ENCODE results near the gene SALL3. TPM values are rescaled to one million over a fixed set of nuclear protein-coding genes. Genes with fewer than 3 reads are reported as not detected.

The SALL3 gene
- total and polyA plus RNA-seq, 2 experiments from 2014 or later = 0.09 to 3.0 TPM

GRCh38 chr18:78965917-78966792, 13.5 kb upstream of the SALL3 start:
- H3K9me3 ChIP-seq (ENCODE audit: low read depth) = no peaks in the 10 kb centered on the region
- DNase-seq (ENCODE audit: low read depth in 1 of 2, low spot score in 1 of 2) = no peak
- peaks cover 37% of the 10 kb centered on the region for H3K27me3 ChIP-seq
- no peaks in the 10 kb centered on the region for H3K4me1 ChIP-seq (ENCODE audit: low read depth)
- no peaks in the 10 kb centered on the region for H3K36me3 ChIP-seq
- no peak overlapping the region for H3K27ac ChIP-seq
- no peak for TF ChIP-seq CTCF (IDR thresholded peaks at IDR 0.05; ENCODE audit: low read depth, low read length)
- no peak overlapping the region for H3K4me3 ChIP-seq

- no peak for TF ChIP-seq CTCF (IDR thresholded peaks at IDR 0.05; ENCODE audit: low read depth, low read length)
- Histone ChIP-seq H3K9me3 (ENCODE audit: low read depth) (no peaks in the 10 kb centered on the region), H3K27ac (no peak overlapping the region), H3K4me3 (no peak overlapping the region), H3K27me3 (peaks cover 43% of the 10 kb centered on the region), H3K4me1 (ENCODE audit: low read depth) (no peaks in the 10 kb centered on the region), H3K36me3 (no peaks in the 10 kb centered on the region)
- no peak for DNase-seq (ENCODE audit: low read depth in 1 of 2, low spot score in 1 of 2)
Measured at GRCh38 chr18:78966793-78967106, 12.9 kb upstream of the SALL3 start.

GRCh38 chr18:78967692-78968091, 11.9 kb upstream of the SALL3 start:
- H3K36me3 ChIP-seq = no peaks in the 10 kb centered on the region
- no peak overlapping the region for H3K27ac ChIP-seq
- no peak for DNase-seq (ENCODE audit: low read depth in 1 of 2, low spot score in 1 of 2)
- peaks cover 53% of the 10 kb centered on the region for H3K27me3 ChIP-seq
- TF ChIP-seq CTCF (IDR thresholded peaks at IDR 0.05; ENCODE audit: low read depth, low read length) = no peak
- no peaks in the 10 kb centered on the region for H3K9me3 ChIP-seq (ENCODE audit: low read depth)
- no peak overlapping the region for H3K4me3 ChIP-seq
- H3K4me1 ChIP-seq (ENCODE audit: low read depth) = no peaks in the 10 kb centered on the region

- Histone ChIP-seq H3K27ac (no peak overlapping the region), H3K4me3 (no peak overlapping the region), H3K4me1 (ENCODE audit: low read depth) (peaks cover 5% of the 10 kb centered on the region), H3K36me3 (no peaks in the 10 kb centered on the region), H3K27me3 (peaks cover 73% of the 10 kb centered on the region), H3K9me3 (ENCODE audit: low read depth) (no peaks in the 10 kb centered on the region)
- DNase-seq (ENCODE audit: low read depth in 1 of 2, low spot score in 1 of 2) = no peak
- no peak for TF ChIP-seq CTCF (IDR thresholded peaks at IDR 0.05; ENCODE audit: low read depth, low read length)
Measured at GRCh38 chr18:78969574-78970315, 9.9 kb upstream of the SALL3 start.

GRCh38 chr18:78970774-78971333, 8.8 kb upstream of the SALL3 start:
- TF ChIP-seq CTCF (IDR thresholded peaks at IDR 0.05; ENCODE audit: low read depth, low read length) = no peak
- H3K27me3 ChIP-seq = peaks cover 84% of the 10 kb centered on the region

More at GRCh38 chr18:78970774-78971333, 8.8 kb upstream of the SALL3 start:
- no peak for DNase-seq (ENCODE audit: low read depth in 1 of 2, low spot score in 1 of 2)
- Histone ChIP-seq H3K36me3 (no peaks in the 10 kb centered on the region), H3K4me3 (no peak overlapping the region), H3K4me1 (ENCODE audit: low read depth) (peaks cover 5% of the 10 kb centered on the region), H3K27ac (no peak overlapping the region), H3K9me3 (ENCODE audit: low read depth) (no peaks in the 10 kb centered on the region)
